Measurements from ENCODE around the gene PLEKHM1.
"Not testable (repeated sequence)": the region's sequence is repeated elsewhere in the genome, so short reads cannot be mapped to it uniquely, and the experiment has no call there.

Gene PLEKHM1
- long read RNA-seq, full-length matches to known transcripts = 8 of 25 reads
- long read RNA-seq, partial matches to known transcripts = 12 of 25 reads
- long read RNA-seq, other reads (novel, unspliced or antisense) = 5 of 25 reads

DNA sequence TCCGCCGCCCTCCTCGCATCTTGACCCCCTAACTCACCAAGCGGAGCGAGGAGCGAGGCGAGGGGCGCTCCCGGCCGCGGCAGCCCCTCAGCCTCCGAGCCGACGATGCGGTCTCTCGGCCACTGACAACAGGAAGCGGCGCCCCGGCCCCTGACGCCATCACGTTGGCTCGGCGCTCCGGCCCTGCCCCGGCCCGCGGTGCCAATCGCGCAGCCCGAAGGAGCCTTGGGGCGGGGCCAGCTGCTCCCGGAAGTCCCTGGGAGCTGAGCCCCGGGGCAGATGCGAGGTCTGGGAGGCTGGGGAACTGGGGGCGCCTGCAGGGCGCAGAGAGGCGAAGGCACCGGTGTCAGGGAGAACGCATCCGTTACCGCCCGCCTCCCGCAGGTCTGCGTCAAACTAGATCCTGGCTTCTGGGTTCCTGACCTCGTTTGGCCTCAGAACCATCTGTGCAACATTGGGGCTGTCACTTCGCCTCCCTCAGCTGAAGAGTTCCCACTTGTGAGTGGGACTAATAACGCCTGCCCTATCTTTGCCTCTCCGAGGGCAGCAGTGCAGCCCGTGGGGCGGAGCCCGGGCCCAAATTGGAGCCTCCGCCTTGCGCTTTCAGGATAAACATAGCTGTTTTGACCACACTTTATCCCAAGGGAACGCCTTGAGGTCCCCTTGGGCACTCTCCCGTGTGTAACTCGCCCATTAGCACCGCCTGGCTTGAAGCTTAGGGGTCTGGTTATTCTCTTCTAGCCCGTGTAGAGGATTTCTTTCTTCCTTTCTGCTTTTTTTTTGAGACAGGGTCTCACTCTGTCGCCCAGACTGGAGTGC is at the start of gene PLEKHM1:
PLEKHM1 (minus strand) TSS at position 107 of the 819 bp plus-strand sequence. CDS start 8,237 bp downstream, outside the sequence.
- TF ChIP-seq POLR2AphosphoS5 (IDR thresholded peaks at IDR 0.05; ENCODE audit: low read depth) = peak; percentile 43; the same call in 1 of the 2 replicates
- DNase-seq (ENCODE audit: low read depth in 1 of 2, low spot score in 1 of 2) = peak; percentile 63 to 84
- H3K27me3 ChIP-seq (ENCODE audit: insufficient read depth, poor library complexity, severe bottlenecking) = not testable (repeated sequence)
- H3K27ac ChIP-seq (replicated peaks) = peak within 1 kb of the TSS; percentile 71
- H3K4me3 ChIP-seq (replicated peaks; ENCODE audit: insufficient read depth, low read length) = peak within 1 kb of the TSS; percentile 63

DNA sequence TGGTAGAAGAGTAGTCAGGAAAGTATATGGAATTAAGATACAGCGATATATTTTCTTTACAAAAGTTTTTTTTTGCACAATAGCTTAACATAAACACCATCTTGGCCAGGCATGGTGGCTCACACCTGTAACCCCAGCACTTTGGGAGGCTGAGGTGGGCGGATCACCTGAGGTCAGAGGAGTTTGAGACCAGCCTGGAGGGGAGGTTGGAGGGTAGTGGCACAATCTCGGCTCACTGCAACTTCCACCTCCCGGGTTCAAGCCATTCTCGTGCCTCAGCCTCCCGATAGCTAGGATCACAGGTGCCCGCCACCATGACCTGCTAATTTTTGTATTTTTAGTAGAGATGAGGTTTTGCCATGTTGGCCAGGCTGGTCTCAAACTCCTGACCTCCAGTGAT is 47.6 kb upstream of the PLEKHM1 start:
- H3K4me3 ChIP-seq (replicated peaks; ENCODE audit: insufficient read depth, low read length); DNase-seq (ENCODE audit: low read depth in 1 of 2, low spot score in 1 of 2); H3K27me3 ChIP-seq (ENCODE audit: insufficient read depth, poor library complexity, severe bottlenecking); H3K27ac ChIP-seq (replicated peaks): not testable (repeated sequence)

DNA sequence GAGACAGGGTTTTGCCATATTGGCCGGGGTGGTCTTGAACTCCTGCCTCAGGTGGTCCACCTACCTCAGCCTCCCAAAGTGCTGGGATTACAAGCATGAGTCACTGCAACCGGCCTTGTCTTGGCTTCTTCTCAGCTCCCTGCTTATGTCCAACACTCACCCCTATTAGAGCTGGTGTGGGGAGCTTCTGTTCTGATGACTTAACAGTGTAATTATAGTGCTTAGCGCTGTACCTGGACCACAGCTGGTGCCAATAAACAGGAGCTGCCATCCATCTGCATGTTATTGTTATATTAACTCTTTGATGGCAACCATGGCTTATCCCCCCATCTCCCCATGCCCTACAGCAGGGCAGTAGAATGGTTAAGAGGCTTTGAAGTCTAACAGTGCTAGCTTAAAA is 15.6 kb upstream of the PLEKHM1 start:
- H3K4me3 ChIP-seq (replicated peaks; ENCODE audit: insufficient read depth, low read length); DNase-seq (ENCODE audit: low read depth in 1 of 2, low spot score in 1 of 2); H3K27me3 ChIP-seq (ENCODE audit: insufficient read depth, poor library complexity, severe bottlenecking); H3K27ac ChIP-seq (replicated peaks): not testable (repeated sequence)

DNA sequence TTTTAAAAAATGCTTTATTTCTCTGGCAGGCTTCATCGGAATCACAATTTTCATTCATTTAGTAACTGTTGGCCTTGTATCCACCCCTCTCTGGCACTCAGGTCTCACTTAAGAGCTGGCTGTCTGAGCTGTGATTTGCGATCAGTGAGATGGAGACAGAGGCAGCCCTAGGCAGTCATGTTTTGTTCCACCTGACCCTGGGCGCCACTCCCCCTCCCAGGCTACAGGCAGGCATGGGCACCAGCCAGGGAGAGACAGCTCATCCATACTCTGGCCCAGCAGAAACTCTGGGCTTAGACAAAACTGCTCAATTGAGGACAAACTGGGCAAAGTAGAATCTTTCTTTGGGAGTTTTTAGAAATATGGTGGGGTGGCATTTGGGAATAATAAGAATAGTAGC is 14.7 kb upstream of the PLEKHM1 start:
- H3K27ac ChIP-seq (replicated peaks); DNase-seq (ENCODE audit: low read depth in 1 of 2, low spot score in 1 of 2); H3K27me3 ChIP-seq (ENCODE audit: insufficient read depth, poor library complexity, severe bottlenecking); H3K4me3 ChIP-seq (replicated peaks; ENCODE audit: insufficient read depth, low read length): not testable (repeated sequence)

DNA sequence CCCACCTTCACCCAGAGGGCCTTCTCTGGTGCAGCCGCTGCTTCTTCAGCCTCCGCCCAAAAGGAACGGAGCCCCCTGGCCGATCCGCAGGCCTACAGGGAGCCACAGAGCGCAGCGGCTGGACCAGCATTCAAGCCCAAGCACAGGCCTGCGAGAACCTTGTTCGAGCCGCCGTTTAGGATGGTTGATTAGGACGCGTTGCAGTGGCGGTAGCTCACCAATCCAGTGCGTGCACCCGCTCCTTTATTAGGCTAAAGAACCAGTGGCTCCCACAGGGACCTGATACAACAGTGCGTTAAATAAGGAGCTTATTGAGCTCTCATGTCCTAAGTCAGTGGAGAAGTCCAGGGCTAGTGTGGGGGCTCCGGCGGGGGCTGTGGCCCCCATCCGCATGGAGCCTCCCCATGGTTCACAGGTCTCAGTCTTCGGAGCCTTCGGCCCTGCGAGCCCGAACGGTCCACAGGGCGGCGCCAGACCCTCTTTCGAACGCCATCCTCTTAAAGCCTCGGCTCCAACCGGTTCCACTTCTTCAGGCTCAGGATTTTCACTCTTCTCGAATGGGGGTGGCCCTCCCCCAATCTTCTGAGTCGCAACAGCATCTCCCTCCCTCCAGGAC is 10.7 kb upstream of the PLEKHM1 start:
- H3K27me3 ChIP-seq (ENCODE audit: insufficient read depth, poor library complexity, severe bottlenecking); DNase-seq (ENCODE audit: low read depth in 1 of 2, low spot score in 1 of 2); H3K4me3 ChIP-seq (replicated peaks; ENCODE audit: insufficient read depth, low read length); H3K27ac ChIP-seq (replicated peaks): not testable (repeated sequence)

DNA sequence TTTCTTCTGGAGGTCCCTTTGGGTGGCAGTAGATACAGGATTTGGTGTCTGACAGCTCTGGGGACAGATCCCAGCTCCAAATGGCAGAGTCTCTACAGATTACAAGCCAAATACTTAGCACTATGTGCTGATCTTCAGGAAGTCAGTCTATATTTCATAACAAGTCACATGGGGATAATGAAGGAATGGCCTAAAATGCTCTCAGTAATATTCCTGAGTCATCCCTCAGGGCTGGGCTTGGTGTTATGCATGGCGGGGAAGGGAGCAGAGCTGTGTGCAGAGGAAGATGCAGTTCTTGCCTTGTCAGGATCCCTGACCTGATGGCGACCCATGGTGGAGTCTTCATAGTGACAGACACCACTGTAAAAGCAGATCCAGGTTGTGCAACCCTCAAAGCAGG is 10.0 kb upstream of the PLEKHM1 start:
- H3K27me3 ChIP-seq (ENCODE audit: insufficient read depth, poor library complexity, severe bottlenecking); DNase-seq (ENCODE audit: low read depth in 1 of 2, low spot score in 1 of 2); H3K27ac ChIP-seq (replicated peaks); H3K4me3 ChIP-seq (replicated peaks; ENCODE audit: insufficient read depth, low read length): not testable (repeated sequence)

DNA sequence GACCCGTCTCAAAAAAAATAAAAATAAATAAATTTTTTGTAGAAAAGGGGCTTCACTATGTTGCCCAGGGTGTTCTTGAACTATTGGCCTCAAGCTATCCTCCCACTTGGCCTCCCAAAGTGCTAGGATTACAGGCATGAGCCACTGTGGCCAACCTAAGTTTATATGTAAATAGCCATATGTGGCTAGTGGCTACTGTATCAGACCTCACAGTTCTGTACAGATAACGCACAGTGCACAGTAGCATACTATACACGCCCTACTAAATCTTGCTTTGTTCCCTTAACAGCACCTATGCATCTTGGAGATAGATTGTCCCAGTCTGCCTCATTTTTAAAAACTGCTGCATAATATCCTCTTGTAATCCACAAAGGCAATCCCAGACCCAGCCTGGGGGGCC is 8.7 kb upstream of the PLEKHM1 start:
- not testable (repeated sequence) for H3K27ac ChIP-seq (replicated peaks); H3K4me3 ChIP-seq (replicated peaks; ENCODE audit: insufficient read depth, low read length); H3K27me3 ChIP-seq (ENCODE audit: insufficient read depth, poor library complexity, severe bottlenecking); DNase-seq (ENCODE audit: low read depth in 1 of 2, low spot score in 1 of 2)

DNA sequence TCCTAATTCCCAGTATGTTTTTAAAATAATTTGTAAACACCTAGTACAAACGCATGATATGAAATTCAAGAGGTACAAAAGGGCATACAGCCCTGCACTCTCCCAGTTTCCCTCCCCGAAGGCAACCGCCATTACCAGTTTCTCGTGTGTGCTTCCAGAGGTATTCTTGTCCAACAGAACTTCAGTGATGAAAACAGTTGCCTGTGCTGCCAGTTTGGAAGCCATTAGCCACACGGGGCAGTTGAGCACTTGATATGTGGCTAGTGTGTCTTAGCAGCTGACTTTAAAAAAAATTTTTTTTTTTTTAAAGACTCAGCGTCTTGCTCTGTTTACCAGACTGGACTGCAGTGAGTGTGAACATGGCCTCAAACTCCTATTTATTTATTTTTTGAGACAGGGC is 7.9 kb upstream of the PLEKHM1 start:
- H3K27ac ChIP-seq (replicated peaks); DNase-seq (ENCODE audit: low read depth in 1 of 2, low spot score in 1 of 2); H3K4me3 ChIP-seq (replicated peaks; ENCODE audit: insufficient read depth, low read length); H3K27me3 ChIP-seq (ENCODE audit: insufficient read depth, poor library complexity, severe bottlenecking): not testable (repeated sequence)

DNA sequence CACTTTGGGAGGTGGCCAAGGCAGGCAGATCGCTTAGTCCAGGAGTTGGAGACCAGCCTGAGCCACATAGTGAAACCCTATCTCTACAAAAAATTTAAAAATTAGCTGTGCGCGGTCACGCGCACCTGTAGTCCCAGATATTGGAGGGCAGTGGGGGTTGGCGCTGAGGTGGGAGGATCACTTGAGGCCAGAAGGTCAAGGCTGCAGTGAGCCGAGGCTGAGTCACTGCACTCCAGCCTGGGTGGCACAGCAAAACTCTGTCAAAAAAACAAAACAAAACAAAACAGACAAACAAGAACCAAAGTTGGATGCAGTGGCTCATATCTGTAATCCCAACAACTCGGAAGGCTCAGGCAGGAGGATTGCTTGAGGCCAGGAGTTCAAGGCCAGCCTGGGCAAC is 6.9 kb upstream of the PLEKHM1 start:
- not testable (repeated sequence) for DNase-seq (ENCODE audit: low read depth in 1 of 2, low spot score in 1 of 2)

DNA sequence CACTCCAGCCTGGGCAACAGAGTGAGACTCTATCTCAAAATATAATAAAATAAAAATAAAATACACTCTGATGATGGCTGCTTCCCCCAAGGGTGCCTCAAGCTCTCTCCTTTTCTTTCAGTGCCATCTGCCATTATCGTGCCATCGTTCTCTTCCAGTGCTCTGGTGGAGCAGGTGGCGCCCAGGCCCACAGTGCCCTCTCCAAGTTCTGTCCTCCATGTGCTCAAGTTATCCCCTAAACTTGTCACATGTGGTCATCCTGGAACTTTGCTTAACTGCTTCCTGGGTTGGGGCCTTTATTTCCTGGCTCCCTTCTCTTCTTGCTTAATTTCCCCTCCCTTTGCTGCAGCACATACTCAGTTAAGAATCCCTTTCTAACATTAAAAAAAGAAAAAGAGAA is 6.0 kb upstream of the PLEKHM1 start:
- DNase-seq (ENCODE audit: low read depth in 1 of 2, low spot score in 1 of 2); H3K27ac ChIP-seq (replicated peaks); H3K27me3 ChIP-seq (ENCODE audit: insufficient read depth, poor library complexity, severe bottlenecking); H3K4me3 ChIP-seq (replicated peaks; ENCODE audit: insufficient read depth, low read length): not testable (repeated sequence)

More for the DNA sequence above, 6.9 kb upstream of the PLEKHM1 start:
- not testable (repeated sequence) for H3K27me3 ChIP-seq (ENCODE audit: insufficient read depth, poor library complexity, severe bottlenecking); H3K4me3 ChIP-seq (replicated peaks; ENCODE audit: insufficient read depth, low read length); H3K27ac ChIP-seq (replicated peaks)

DNA sequence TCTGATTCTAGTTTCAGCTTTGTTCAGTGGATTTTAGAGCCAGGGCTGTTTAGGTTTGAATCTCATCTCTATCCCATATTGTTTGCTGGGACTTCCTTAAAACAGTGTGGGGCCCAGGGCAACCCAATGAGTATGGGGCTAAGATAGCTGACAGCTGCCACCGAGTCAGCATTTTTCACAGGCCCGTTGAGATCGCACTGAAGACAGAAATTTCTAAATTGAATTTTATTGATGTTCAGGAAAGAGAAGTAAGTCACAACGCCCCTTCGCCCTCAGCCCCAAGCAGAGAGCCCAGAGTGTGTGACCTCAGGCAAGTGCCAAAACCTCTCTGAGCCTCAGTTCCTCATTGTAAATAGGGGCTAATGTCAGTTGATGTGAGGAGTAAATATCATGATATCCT is 4.0 kb upstream of the PLEKHM1 start:
- H3K4me3 ChIP-seq (replicated peaks; ENCODE audit: insufficient read depth, low read length); H3K27me3 ChIP-seq (ENCODE audit: insufficient read depth, poor library complexity, severe bottlenecking): not testable (repeated sequence)
- H3K27ac ChIP-seq (replicated peaks) = peak overlapping the region; percentile 46
- peak in 1 of 2 experiments; percentile 60 for DNase-seq (ENCODE audit: low read depth in 1 of 2, low spot score in 1 of 2)
- peak; percentile 30; the same call in 1 of the 2 replicates for TF ChIP-seq SPI1 (IDR thresholded peaks at IDR 0.05; ENCODE audit: borderline replicate concordance, low read depth)

DNA sequence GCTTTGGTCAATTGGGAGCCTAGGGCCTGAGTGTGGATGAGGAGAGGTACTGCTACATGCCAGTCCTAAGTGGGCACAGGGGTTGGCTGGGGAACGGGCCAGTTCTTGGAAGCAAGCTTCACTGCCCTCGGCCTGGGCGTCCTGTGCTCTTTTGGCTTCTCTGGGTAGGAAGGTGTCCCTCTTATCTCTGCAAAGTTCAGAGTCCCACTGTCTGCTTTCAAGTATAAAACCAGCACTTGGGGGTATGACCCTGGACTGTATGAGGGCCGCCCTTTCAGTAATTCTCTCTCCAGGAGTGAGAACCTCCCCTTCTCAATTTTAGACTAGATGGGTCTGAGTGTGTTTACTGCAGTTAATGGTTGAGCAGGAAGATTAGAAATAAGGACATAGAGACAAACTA is 1.6 kb upstream of the PLEKHM1 start:
- H3K4me3 ChIP-seq (replicated peaks; ENCODE audit: insufficient read depth, low read length); H3K27ac ChIP-seq (replicated peaks); H3K27me3 ChIP-seq (ENCODE audit: insufficient read depth, poor library complexity, severe bottlenecking); DNase-seq (ENCODE audit: low read depth in 1 of 2, low spot score in 1 of 2): not testable (repeated sequence)

DNA sequence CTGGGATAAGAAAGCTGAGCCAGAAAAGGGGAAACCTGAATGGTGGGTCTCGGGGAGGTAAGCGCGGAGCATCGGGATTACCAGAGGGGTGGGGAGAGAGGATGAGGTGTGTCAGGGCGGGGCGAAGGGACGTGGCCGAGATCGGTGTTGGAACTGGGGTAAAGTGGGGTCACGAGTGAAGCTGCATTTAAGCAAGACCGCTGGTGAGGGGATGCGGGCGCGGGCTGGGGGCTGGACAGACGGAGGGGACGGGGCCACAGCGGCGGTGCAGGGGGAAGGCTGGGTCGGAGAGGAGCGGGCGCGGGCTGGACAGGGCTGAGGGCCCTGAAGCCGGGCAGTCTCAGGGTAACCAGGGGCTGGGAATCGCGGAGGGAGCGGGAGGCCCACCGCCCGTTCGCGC is 323 bp downstream of the PLEKHM1 start:
- DNase-seq (ENCODE audit: low read depth in 1 of 2, low spot score in 1 of 2) = not testable (repeated sequence)

DNA sequence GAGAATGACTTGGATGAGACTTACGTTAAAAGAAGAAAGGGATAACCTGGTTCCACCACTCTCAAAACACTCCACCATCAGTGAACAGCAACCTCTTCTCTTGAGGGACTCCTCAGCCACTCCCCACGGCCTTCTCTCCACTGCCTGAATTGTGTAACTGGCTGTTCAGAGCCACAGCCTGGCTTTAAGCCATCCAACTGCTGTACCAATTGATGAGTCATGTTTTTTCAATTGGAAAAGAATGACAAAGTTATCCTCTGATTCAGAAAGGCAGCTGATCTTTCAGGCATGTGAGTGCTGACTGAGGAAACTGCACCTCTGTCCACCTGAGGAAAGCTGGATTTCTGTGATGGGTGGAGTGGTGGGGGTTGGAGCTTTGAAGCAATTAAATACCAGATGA is 2.8 kb downstream of the PLEKHM1 start:
- not testable (repeated sequence) for H3K27ac ChIP-seq (replicated peaks); H3K27me3 ChIP-seq (ENCODE audit: insufficient read depth, poor library complexity, severe bottlenecking); H3K4me3 ChIP-seq (replicated peaks; ENCODE audit: insufficient read depth, low read length)
- peak; percentile 71 to 82 for DNase-seq (ENCODE audit: low read depth in 1 of 2, low spot score in 1 of 2)

More for the DNA sequence above, 323 bp downstream of the PLEKHM1 start:
- Histone ChIP-seq H3K27ac (replicated peaks) (peak overlapping the region; percentile 71), H3K4me3 (replicated peaks; ENCODE audit: insufficient read depth, low read length) (peak overlapping the region; percentile 63)
- H3K27me3 ChIP-seq (ENCODE audit: insufficient read depth, poor library complexity, severe bottlenecking) = not testable (repeated sequence)

Data from HL-60 (cell line).